ENCODE results near the gene SMC6. TPM values are rescaled to one million over a fixed set of nuclear protein-coding genes. Genes with fewer than 3 reads are reported as not detected.

Gene SMC6
- total RNA-seq, 2 donors from 2014 or later = 8.8 to 36.1 TPM

DNA sequence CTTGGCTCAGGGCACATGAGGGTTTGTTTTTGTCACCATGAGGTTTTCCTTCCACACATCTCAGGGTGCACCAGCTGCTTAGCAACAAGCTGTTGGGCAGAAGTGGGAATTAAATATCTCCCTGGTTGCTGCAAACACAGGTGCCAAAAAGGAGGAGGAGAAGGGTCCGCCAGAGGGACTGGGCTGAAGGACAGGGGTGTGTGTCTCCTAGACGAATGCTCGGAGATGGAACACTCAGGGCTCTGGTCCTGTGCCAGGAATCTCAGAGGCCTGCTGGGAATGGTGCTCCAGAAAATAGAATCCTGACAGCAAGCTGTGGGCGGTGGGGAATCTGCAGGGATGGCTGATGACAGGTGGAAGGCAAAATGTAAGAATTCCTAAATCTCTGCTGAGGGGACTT lies 118.6 kb downstream of the SMC6 start:
- DNase-seq (ENCODE audit: low spot score) = no peak
- intact Hi-C loops (cut with DNase I) = no loop called here
- TF ChIP-seq POLR2AphosphoS5 (IDR thresholded peaks at IDR 0.05) (no peak), POLR2A (IDR thresholded peaks at IDR 0.05) (no peak)
- TF ChIP-seq, protein P1, sequence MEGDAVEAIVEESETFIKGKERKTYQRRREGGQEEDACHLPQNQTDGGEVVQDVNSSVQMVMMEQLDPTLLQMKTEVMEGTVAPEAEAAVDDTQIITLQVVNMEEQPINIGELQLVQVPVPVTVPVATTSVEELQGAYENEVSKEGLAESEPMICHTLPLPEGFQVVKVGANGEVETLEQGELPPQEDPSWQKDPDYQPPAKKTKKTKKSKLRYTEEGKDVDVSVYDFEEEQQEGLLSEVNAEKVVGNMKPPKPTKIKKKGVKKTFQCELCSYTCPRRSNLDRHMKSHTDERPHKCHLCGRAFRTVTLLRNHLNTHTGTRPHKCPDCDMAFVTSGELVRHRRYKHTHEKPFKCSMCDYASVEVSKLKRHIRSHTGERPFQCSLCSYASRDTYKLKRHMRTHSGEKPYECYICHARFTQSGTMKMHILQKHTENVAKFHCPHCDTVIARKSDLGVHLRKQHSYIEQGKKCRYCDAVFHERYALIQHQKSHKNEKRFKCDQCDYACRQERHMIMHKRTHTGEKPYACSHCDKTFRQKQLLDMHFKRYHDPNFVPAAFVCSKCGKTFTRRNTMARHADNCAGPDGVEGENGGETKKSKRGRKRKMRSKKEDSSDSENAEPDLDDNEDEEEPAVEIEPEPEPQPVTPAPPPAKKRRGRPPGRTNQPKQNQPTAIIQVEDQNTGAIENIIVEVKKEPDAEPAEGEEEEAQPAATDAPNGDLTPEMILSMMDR (IDR thresholded peaks at IDR 0.05) = no peak
- WGBS = 67% methylated on average over 4 of the region's 4 CpGs
- Histone ChIP-seq H3K27me3 (replicated peaks; ENCODE audit: insufficient read depth) (no peaks in the 10 kb centered on the region), H3K36me3 (no peaks in the 10 kb centered on the region), H3K4me1 (replicated peaks) (no peaks in the 10 kb centered on the region), H3K9me3 (no peaks in the 10 kb centered on the region), H3K27ac (no peak overlapping the region), H3K4me3 (no peak overlapping the region)

DNA sequence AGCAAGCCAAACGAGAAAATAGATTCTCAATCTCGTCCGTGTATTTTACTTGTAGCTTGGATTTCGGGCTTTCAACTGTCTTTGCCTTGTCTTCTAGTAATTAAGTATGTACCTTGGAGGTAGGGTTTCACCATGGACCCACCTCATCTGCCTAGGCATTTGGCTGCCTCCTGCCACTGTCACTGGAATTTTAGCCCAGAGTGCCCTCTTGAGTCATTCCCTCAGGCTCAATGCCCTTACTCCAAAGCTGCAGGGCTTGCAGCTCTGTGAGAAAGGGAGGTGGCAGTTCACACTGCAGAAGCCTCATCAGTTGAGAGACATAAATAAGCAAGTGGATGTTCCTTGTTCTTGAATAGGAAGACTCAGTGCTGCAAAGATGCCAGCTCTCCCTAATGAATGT lies 123.5 kb downstream of the SMC6 start:
- intact Hi-C loops (cut with DNase I) = no loop called here
- H3K9me3 ChIP-seq = no peaks in the 10 kb centered on the region
- H3K4me1 ChIP-seq (replicated peaks) = no peaks in the 10 kb centered on the region
- H3K27ac ChIP-seq = no peak overlapping the region
- no peak for DNase-seq (ENCODE audit: low spot score)
- TF ChIP-seq POLR2A (IDR thresholded peaks at IDR 0.05) (no peak), POLR2AphosphoS5 (IDR thresholded peaks at IDR 0.05) (no peak)
- TF ChIP-seq, protein P1 (IDR thresholded peaks at IDR 0.05) = no peak
- H3K36me3 ChIP-seq = no peaks in the 10 kb centered on the region
- 97% methylated on average over 4 of the region's 4 CpGs for WGBS
- no peaks in the 10 kb centered on the region for H3K27me3 ChIP-seq (replicated peaks; ENCODE audit: insufficient read depth)
- H3K4me3 ChIP-seq = no peak overlapping the region

DNA sequence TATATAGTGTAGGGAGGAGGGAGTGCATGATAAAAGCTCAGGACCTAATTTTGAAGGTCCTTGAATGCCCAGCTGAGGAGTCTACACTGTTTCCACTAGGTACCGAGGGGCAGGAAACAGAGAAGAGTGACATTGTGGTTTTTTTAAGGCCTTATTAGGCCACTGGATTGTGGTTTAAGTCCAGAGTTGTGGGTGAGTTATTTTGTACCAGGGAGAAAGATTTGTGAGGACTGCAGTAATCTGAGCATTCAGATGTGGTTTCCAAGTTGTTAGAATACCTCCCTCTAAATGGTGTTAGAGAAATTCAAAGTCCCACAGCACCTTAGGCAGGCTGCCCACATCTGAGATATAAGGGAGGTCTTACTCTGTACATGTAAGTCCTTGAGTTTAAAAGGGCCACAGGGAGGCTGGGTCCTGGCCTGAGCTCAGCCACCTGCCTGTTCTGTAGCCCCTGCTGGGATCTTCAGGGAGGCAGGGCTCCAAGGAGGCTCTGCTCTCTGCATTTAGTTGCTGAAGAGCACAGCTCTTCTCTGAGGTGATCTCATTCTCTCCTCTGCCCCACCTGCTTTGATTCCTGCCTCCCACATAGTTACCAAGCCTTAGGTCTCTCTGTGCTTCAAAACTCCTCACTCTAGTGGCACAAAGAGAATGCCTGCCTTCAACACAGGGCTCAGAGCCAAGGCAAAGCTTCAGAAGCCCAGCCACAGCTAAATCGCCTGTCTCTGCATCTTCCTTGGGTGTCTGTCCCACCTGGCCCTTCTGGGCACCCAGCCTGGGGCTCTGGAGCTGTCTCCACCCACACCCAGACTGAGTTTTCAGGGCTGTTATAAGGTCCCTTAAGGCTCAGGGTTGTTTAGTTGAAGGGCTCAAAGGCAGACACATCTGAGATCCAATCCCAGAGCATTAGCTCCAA lies 125.0 kb downstream of the SMC6 start:
- H3K36me3 ChIP-seq = no peaks in the 10 kb centered on the region
- intact Hi-C loops (cut with DNase I) = no loop called here
- TF ChIP-seq POLR2A (IDR thresholded peaks at IDR 0.05) = no peak
- TF ChIP-seq, protein P1 (IDR thresholded peaks at IDR 0.05) = no peak
- TF ChIP-seq POLR2AphosphoS5 (IDR thresholded peaks at IDR 0.05) = no peak
- 38% methylated on average over 2 of the region's 2 CpGs for WGBS
- H3K9me3 ChIP-seq = no peaks in the 10 kb centered on the region
- H3K27ac ChIP-seq = no peak overlapping the region
- DNase-seq (ENCODE audit: low spot score) = no peak
- H3K27me3 ChIP-seq (replicated peaks; ENCODE audit: insufficient read depth) = no peaks in the 10 kb centered on the region
- H3K4me1 ChIP-seq (replicated peaks) = no peaks in the 10 kb centered on the region
- no peak overlapping the region for H3K4me3 ChIP-seq

DNA sequence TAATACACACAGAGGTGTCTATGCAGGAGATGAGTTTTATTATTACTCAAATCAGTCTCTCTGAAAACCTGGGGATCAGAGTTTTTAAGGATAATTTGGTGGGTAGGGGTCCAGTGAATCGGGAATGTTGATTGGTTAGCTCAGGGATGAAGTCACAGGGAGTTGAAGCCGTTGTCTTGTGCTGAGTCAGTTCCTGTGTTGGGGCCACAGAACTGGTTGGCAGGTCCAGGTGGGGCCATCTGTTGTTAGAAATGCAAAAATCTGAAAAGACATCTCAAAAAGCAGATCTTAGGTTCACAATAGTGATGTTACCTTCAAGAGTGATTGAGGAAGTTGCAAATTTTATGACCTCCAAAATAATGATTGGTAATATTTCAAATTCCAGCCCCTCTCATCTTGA lies 126.2 kb downstream of the SMC6 start:
- DNase-seq (ENCODE audit: low spot score) = no peak
- H3K27me3 ChIP-seq (replicated peaks; ENCODE audit: insufficient read depth) = no peaks in the 10 kb centered on the region
- no peak overlapping the region for H3K4me3 ChIP-seq
- H3K4me1 ChIP-seq (replicated peaks) = no peaks in the 10 kb centered on the region
- intact Hi-C loops (cut with DNase I) = no loop called here
- no peaks in the 10 kb centered on the region for H3K9me3 ChIP-seq
- no peaks in the 10 kb centered on the region for H3K36me3 ChIP-seq
- TF ChIP-seq POLR2AphosphoS5 (IDR thresholded peaks at IDR 0.05) = no peak
- TF ChIP-seq, protein P1 (IDR thresholded peaks at IDR 0.05) = no peak
- no peak for TF ChIP-seq POLR2A (IDR thresholded peaks at IDR 0.05)
- 79% methylated on average over 2 of the region's 2 CpGs for WGBS
- no peak overlapping the region for H3K27ac ChIP-seq

DNA sequence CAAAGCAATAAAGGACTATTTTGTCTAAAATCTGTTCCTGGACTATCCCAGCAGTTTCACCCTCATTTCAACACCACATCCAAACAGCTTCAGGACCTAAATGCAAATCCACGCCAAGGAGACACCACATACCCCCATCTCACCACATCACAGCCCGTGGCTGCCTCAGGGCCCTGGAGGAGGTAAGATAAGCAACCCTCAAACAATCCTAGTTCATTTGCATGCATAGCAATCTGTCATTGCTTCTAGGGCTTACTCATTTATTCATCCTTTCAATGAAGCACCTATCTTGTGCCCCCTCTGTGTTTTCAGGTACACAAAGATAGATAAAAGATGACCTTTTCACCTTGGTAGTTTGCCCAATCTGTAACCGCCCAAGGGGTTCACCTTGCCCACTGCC lies 126.6 kb downstream of the SMC6 start:
- no peak for TF ChIP-seq POLR2A (IDR thresholded peaks at IDR 0.05)
- TF ChIP-seq POLR2AphosphoS5 (IDR thresholded peaks at IDR 0.05) = no peak
- TF ChIP-seq, protein P1 (IDR thresholded peaks at IDR 0.05) = no peak
- no peak overlapping the region for H3K27ac ChIP-seq
- no peak for DNase-seq (ENCODE audit: low spot score)
- H3K4me3 ChIP-seq = no peak overlapping the region
- no peaks in the 10 kb centered on the region for H3K9me3 ChIP-seq
- H3K36me3 ChIP-seq = no peaks in the 10 kb centered on the region
- H3K4me1 ChIP-seq (replicated peaks) = no peaks in the 10 kb centered on the region
- WGBS = 83% methylated on average over 3 of the region's 3 CpGs
- intact Hi-C loops (cut with DNase I) = no loop called here
- H3K27me3 ChIP-seq (replicated peaks; ENCODE audit: insufficient read depth) = no peaks in the 10 kb centered on the region

All from prostate gland (tissue), 2 donors.